ENCODE data around the gene SKA3.
"Not testable (repeated sequence)": the region's sequence is repeated elsewhere in the genome, so short reads cannot be mapped to it uniquely, and the experiment has no call there.

SKA3 gene

GRCh38 chr13:21176215-21176981 lies at the start of gene SKA3, which contains the start of gene MRPL57:
SKA3 (minus strand) TSS chr13:21176552; CDS start chr13:21176477, 75 bp downstream.
MRPL57 (plus strand) TSS chr13:21176658; CDS start chr13:21176917, 259 bp downstream.
- DNase-seq, result peak; percentile 20 to 93 (median 84)

- no peak for DNase-seq
Measured at GRCh38 chr13:21225082-21225481, 48.7 kb upstream of the SKA3 start.

DNA sequence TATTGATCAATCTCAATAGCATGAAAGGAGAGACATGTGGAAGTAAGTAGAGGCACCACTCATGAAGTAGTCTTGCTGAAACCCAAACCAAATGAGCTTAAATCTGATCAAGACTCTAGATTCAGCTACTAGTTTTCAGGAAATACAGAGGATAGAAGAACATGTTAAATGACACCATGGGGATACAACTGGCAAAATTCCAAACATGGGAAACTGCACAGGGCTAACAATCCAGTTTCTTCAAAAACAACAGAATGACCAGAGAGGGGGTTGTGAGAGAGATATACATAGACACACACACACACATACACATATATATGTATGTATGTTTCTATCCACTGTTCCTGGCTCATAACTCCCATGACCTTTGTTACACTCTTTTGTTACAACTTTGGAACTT lies 44.9 kb upstream of the SKA3 start:
- DNase-seq, result no peak

- not testable (repeated sequence) for DNase-seq
Measured at GRCh38 chr13:21219716-21220115, 43.4 kb upstream of the SKA3 start.

DNA sequence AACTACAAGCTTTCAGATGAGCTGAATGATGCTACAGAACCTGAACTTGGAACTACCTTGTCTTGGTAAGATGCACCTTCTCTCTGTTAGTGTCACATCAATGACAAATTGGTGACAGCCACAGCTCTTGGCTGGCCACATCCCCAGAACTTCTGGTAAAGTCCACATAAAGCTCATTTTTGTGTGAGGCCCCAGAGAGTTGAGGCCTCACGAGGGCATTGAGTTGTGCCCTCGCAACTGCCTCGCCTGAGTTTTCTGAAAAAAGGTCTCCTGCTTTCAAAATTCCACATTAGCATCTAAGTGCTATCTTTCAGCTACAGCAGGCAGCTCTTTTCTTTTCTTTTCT lies 42.7 kb upstream of the SKA3 start:
- no peak for DNase-seq

DNA sequence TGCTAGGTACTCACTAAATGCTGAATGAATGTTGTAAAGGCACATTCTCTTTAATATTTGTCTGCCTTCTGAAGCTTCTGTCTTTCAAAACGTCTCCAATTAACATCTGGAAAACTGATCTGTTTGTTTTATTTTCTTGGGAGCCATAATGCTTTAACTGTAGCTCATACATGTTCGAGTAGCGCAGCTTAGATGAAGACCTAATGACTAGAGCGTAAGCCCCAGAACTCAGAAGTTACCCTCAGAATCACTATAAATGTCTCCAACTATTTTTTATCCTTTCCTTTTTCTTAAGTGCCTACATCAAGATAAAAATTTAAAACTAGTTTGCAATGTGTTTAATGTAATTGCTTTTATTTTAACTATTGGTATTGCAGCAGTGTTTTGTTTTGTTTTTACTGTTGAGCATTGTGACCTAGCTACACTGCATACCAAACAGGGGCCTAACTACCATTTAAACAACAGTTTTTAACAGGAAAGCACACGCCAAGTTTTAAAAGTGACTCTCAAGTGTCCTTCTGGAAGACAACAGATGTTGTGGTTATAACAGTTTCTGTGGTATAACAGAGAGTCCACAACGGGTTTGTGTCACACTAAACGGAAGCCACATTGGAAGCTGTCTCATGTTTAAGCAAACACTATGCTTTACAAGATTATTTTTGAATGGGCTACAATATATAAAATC lies 42.1 kb upstream of the SKA3 start:
- DNase-seq, result no peak

GRCh38 chr13:21216332-21216731 lies 40.0 kb upstream of the SKA3 start:
- DNase-seq, result no peak

- not testable (repeated sequence) for DNase-seq
Measured at GRCh38 chr13:21215419-21215818, 39.1 kb upstream of the SKA3 start.

GRCh38 chr13:21212138-21212775 lies 35.9 kb upstream of the SKA3 start:
- DNase-seq, result no peak

DNA sequence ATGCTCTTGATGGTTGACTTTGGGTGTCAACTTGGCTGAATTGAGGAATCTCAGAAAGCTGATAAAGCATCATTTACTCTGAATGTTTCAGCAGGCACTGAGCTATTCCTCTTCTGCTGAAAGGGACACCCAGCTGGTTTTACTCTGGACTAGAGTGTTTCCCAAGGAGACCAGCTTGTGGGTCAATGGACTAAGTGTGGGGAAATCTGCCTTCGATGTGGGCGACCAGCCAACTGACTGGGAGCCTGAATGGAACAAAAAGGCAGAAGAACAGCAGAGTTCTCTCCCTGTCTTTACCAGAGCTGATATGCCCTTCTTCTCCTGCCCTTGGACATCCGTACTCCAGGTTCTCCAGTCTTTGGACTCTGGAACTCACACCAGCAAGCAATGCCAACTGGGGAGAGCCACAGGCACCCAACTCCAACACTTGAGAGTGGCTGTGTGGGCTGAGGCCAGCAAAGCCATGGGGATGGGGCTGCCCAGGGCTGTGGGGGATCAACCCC lies 32.4 kb upstream of the SKA3 start:
- no peak for DNase-seq

DNA sequence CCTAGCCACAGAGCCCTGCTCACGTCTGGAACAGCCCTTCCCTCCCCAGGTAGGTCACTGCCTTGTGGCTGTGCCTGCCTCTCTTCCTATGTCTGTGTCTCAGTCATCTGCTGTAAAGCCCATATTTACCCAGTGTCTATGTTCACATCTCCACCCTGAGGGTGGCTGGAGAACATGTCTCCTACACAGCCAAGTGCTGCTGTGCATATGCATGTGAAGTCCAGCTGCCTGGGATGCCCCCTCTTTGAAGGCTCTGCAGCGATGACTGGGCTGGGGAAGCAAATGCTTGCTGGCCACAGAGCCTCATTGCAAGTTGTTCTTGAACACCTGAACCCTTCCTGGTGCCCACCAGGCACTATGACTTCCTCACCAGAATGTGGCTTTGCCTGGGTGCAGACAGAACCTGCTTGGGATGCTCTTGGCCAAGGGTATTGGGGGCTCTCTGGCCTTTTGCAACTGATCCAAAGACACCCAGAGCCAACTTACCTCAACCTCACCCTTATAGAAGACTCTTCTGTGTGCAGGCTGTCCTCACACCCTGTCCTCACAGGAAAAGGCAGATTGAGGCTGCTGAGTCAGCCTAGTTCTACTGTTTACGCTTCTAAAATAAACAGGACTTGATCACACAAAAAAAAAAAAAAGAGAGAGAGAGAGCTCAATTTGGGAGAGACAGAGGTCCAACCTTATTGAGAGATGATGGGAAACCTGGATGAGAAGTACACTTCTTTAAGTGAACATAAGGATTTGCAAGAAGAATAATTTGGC lies 26.6 kb upstream of the SKA3 start:
- DNase-seq, result no peak

GRCh38 chr13:21201456-21202190 lies 25.3 kb upstream of the SKA3 start:
- DNase-seq, result not testable (repeated sequence)

DNA sequence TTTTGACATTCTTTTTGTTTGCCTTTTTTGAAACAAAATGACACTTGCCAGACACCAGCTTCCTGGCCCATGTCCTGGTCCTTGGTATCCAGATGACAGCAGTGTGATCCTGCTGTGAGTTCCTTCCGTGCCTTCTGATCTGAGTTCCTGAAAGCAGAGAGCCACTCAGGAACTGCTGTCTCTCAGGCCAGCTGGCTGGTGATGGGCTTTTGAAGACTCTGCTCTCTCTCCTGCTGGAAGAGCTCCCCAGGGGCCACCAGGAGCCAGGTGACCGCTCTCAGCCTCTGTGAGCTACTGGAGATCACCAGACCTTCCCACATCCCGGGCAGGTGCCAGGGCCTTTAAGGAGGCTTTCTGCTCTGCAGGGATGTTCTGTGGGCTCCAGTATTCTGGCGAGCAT lies 22.0 kb upstream of the SKA3 start:
- not testable (repeated sequence) for DNase-seq

DNA sequence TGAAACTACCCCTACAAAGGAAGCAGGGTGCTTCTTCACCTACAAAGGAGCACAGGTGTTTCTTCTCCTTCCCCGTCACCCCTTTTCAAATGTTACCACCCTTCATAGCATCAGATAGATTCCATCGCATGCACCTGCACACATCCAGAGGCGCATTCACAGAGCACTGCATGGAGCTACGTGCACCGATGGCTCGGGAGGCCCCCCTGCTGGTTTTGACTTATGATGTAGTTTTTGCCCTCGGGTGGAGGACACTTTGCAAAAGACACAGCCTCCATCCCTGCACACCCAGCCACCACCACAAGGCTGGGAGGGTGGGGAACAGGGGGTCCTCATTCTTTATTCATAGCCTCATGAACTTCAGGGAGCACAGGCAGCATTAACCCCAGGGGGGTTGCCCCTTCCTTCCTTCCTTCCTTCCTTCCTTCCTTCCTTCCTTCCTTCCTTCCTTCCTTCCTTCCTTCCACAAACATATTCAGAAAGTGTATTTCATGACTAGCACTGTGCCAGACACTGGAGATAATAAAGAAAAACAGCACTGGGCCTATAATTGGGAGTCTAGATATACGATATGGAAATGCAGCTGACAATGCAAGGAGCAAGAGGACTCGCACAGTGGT lies 21.4 kb upstream of the SKA3 start:
- not testable (repeated sequence) for DNase-seq

DNA sequence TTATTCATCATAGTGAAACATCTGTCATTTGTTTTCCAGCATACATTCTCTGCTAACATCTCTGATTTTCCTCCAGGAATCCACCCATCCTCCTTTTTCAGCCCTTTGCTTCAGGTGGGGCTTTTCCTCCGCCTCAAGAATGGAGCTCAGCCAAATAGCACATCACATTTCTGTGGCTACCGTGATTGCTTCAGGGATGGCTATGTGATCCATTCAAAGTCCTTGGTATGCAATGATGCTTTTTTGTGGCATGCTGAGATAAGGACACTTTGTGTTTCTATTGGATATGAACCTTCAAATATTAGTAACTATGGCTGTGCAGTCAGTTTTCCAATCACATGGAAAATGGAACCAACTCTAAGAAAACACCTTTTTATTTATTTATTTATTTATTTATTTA lies 18.4 kb upstream of the SKA3 start:
- DNase-seq, result not testable (repeated sequence)

- not testable (repeated sequence) for DNase-seq
Measured at GRCh38 chr13:21186410-21186809, 10.1 kb upstream of the SKA3 start.

DNA sequence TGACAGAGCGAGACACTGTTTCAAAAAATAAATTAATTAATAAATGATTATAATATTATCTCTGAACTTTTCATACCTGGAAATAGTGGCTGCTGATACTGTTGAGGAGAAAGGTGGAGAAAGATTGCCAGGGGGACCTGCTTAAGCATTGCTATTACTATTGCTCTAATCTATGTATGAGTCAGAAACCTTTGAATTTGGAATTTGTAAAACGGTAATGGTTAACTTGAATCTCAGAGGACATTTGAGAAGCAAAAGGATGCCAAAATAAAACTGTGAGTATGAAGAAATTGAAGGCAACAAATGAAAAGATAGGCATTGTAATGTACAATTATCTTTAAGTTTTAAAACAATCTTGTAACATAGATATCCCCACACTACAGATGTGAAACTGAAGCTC lies 5.3 kb upstream of the SKA3 start:
- no peak for DNase-seq

- DNase-seq, result peak in 3 of 56 donors; percentile 32 to 52 (median 50)
Measured at GRCh38 chr13:21176982-21177284, 581 bp upstream of the SKA3 start.

GRCh38 chr13:21175656-21176214 lies 617 bp downstream of the SKA3 start:
- DNase-seq, result no peak

GRCh38 chr13:21173767-21174166 lies 2.6 kb downstream of the SKA3 start:
- not testable (repeated sequence) for DNase-seq

Measured in nucleus accumbens (tissue), 56 donors.